BE2C (cell line): ENCODE data around the gene PKHD1.
A peak's percentile ranks its signal among the peaks of the same experiment; 100 is the strongest.

Source experiments
- DNase-seq: peaks from one replicate; pipeline ENCODE4 v3.0.0-alpha.2; 2020
- H3K27me3 ChIP-seq: fragments of 250-450 bp; sonication (Bioruptor Pico); 2 replicates; pipeline ENCODE4 v1.5.1; 2020; ENCODE audit warnings: mild to moderate bottlenecking
- H3K36me3 ChIP-seq: fragments of 250-450 bp; sonication (Bioruptor Pico); 2 replicates; pipeline ENCODE4 v1.5.1; 2020; ENCODE audit warnings: mild to moderate bottlenecking
- H3K4me1 ChIP-seq: fragments of 250-450 bp; sonication (Bioruptor Pico); 2 replicates; pipeline ENCODE4 v1.5.1; 2020
- H3K4me3 ChIP-seq: 2 replicates; pipeline ENCODE4 v1.5.1; 2011; ENCODE audit warnings: low read depth, low read length
- H3K9me3 ChIP-seq: fragments of 250-450 bp; sonication (Bioruptor Pico); 2 replicates; pipeline ENCODE4 v1.5.1; 2020
- TF ChIP-seq, protein P1 (sequence below): IDR thresholded peaks from 2 replicates; pipeline ENCODE4 v1.5.1; 2012; ENCODE audit warnings: mild to moderate bottlenecking, low read depth, low read length

The PKHD1 gene

DNA sequence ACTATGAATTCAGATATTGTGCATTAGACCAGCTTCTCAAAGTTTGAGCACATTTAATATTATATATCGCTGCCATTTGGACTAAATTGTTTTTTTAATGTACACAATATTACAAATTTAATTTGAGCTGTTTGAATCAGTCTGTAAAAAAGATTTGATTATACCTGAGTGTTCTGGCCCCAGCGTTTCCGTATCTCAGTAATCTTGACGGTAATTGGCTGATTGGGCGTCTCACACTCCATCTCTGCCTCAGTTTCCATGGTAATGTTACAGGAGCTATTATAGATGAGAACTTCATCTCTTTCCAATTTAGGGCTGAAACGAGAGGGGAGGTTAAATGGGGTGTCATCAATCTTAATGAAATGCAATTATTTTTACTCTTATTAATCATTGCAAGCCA, 77.3 kb downstream of the PKHD1 start:
- Histone ChIP-seq H3K4me1 (peaks cover 13% of the 10 kb centered on the region), H3K4me3 (peak overlapping the region; percentile 14; the same call in 1 of the 2 replicates), H3K9me3 (no peaks in the 10 kb centered on the region), H3K27me3 (no peaks in the 10 kb centered on the region), H3K36me3 (no peaks in the 10 kb centered on the region)
- DNase-seq, result no peak
- TF ChIP-seq, protein P1, sequence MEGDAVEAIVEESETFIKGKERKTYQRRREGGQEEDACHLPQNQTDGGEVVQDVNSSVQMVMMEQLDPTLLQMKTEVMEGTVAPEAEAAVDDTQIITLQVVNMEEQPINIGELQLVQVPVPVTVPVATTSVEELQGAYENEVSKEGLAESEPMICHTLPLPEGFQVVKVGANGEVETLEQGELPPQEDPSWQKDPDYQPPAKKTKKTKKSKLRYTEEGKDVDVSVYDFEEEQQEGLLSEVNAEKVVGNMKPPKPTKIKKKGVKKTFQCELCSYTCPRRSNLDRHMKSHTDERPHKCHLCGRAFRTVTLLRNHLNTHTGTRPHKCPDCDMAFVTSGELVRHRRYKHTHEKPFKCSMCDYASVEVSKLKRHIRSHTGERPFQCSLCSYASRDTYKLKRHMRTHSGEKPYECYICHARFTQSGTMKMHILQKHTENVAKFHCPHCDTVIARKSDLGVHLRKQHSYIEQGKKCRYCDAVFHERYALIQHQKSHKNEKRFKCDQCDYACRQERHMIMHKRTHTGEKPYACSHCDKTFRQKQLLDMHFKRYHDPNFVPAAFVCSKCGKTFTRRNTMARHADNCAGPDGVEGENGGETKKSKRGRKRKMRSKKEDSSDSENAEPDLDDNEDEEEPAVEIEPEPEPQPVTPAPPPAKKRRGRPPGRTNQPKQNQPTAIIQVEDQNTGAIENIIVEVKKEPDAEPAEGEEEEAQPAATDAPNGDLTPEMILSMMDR, result no peak

GRCh38 chr6:52009466-52010140, 77.8 kb downstream of the PKHD1 start:
- DNase-seq, result peak; percentile 51

DNA sequence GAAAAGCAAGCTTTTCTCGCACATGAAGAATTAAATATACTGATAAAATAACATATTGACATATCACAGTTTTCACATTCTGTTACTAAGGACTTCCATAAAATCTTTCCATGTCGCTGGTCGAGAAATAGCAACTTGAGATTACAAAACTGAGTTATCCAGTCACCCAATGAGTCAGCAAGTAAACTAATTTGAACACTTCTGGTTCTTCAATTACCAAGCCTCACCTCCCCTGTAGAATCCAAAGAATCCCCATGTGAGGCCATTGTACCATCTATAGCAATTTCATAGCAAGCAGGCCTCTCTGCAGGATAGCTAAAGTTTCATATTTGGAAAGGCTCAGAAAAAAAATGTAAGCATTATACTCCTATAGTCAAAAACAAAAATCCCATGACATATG, 87.3 kb downstream of the PKHD1 start:
- H3K36me3 ChIP-seq, result no peaks in the 10 kb centered on the region
- H3K4me1 ChIP-seq, result peaks cover 14% of the 10 kb centered on the region
- no peaks in the 10 kb centered on the region for H3K9me3 ChIP-seq
- no peaks in the 10 kb centered on the region for H3K27me3 ChIP-seq
- TF ChIP-seq, protein P1, result no peak
- DNase-seq, result no peak
- no peak overlapping the region for H3K4me3 ChIP-seq

More at GRCh38 chr6:52009466-52010140, 77.8 kb downstream of the PKHD1 start:
- Histone ChIP-seq H3K9me3 (no peaks in the 10 kb centered on the region), H3K27me3 (no peaks in the 10 kb centered on the region), H3K36me3 (no peaks in the 10 kb centered on the region), H3K4me1 (peaks cover 13% of the 10 kb centered on the region), H3K4me3 (peak overlapping the region; percentile 14; the same call in 1 of the 2 replicates)
- TF ChIP-seq, protein P1, result no peak

- no peak overlapping the region for H3K4me3 ChIP-seq
- no peak for DNase-seq
- H3K4me1 ChIP-seq, result peaks cover 21% of the 10 kb centered on the region
- TF ChIP-seq, protein P1, result no peak
- no peaks in the 10 kb centered on the region for H3K9me3 ChIP-seq
- no peaks in the 10 kb centered on the region for H3K36me3 ChIP-seq
- H3K27me3 ChIP-seq, result no peaks in the 10 kb centered on the region
These were observed 91.0 kb downstream of the PKHD1 start for GRCh38 chr6:51996296-51996947.

- no peaks in the 10 kb centered on the region for H3K27me3 ChIP-seq
- H3K9me3 ChIP-seq, result no peaks in the 10 kb centered on the region
- DNase-seq, result no peak
- H3K36me3 ChIP-seq, result no peaks in the 10 kb centered on the region
- TF ChIP-seq, protein P1, result no peak
- peaks cover 19% of the 10 kb centered on the region for H3K4me1 ChIP-seq
- no peak overlapping the region for H3K4me3 ChIP-seq
These were observed 92.1 kb downstream of the PKHD1 start for GRCh38 chr6:51995214-51995755.

DNA sequence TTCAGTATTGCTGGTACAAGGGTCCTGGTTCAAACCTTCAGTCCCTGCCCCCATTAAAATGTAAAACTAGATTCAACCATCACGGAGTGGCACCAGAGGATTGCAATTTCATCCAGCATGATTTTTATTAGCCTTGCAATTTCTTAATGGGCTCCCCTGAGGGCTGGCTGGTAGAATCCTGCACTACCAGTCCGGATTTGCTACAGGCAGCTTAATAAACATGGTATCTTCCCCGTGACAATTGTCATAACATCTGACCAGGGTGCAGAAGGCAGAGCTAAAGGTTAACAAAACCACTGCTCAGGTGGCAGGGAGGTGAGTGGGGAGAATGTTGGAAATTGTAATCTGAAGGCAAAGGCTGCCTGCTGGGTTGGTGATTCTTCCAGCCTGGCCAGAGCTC, 94.5 kb downstream of the PKHD1 start:
- Histone ChIP-seq H3K9me3 (no peaks in the 10 kb centered on the region), H3K4me3 (peak overlapping the region; percentile 31), H3K4me1 (peaks cover 19% of the 10 kb centered on the region), H3K36me3 (no peaks in the 10 kb centered on the region), H3K27me3 (no peaks in the 10 kb centered on the region)
- DNase-seq, result peak; percentile 20
- TF ChIP-seq, protein P1, result no peak
